ENCODE measurements around the gene CERS6. TPM values are rescaled to one million over a fixed set of nuclear protein-coding genes. Genes with fewer than 3 reads are reported as not detected.

The CERS6 gene
- total RNA-seq, 4 donors from 2014 or later, result 42.3 to 62.1 (median 50.6) TPM

DNA sequence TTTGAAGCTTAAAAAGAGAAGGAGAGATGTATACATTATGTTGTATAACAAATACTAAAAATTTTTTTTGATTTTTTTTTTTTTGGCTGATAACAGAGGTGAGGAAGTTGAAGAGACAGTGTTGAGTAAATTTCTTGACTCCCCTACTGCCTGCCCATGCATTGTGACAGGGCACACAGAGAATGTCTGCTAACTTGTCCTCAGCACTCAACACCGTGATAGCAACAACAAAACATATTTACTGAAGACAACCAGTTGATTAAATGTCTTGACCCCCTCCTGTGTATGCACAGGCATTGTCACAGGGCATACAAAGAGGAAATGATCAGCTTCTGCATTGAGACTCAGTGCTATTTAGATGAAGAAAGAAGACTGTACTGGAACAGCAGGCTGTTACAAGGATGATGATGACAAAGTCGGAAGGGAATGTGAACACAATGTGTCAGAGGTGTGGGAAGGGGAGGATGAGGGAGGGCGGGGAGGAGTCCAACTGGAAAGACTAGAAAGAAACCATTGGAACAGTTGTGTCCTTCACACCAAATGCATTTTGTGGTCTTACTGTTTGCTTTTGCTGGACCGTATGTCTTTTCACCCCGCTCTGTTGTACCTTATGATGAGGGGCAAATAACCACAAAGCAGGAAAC, 89.5 kb downstream of the CERS6 start:
- Histone ChIP-seq H3K9me3 (no peaks in the 10 kb centered on the region), H3K27ac (no peak overlapping the region), H3K27me3 (no peaks in the 10 kb centered on the region), H3K4me1 (peaks cover 0 to 27% (median 7%) of the 10 kb centered on the region in 4 donors), H3K36me3 (no peaks in the 10 kb centered on the region), H3K4me3 (no peak overlapping the region)
- in situ Hi-C loops (cut with MboI; ENCODE audit: low pct_ligation_motif_present in 1 of 4, low pct_unique_long_range_greater_than_20kb in 1 of 4, low sequenced_read_pairs in 3 of 4) (no loop called here), intact Hi-C loops (cut with DNase I; ENCODE audit: low total_unique reads) (no loop called here)
- no peak for DNase-seq
- 82 to 85% methylated on average over 5 of the region's 5 CpGs for WGBS, 2 donors (ENCODE audit: low coverage in 1 of 2)
- no peak for TF ChIP-seq EP300 (IDR thresholded peaks at IDR 0.05; ENCODE audit: low read depth)
- TF ChIP-seq POLR2AphosphoS5 (IDR thresholded peaks at IDR 0.05), result no peak
- TF ChIP-seq, protein P1, sequence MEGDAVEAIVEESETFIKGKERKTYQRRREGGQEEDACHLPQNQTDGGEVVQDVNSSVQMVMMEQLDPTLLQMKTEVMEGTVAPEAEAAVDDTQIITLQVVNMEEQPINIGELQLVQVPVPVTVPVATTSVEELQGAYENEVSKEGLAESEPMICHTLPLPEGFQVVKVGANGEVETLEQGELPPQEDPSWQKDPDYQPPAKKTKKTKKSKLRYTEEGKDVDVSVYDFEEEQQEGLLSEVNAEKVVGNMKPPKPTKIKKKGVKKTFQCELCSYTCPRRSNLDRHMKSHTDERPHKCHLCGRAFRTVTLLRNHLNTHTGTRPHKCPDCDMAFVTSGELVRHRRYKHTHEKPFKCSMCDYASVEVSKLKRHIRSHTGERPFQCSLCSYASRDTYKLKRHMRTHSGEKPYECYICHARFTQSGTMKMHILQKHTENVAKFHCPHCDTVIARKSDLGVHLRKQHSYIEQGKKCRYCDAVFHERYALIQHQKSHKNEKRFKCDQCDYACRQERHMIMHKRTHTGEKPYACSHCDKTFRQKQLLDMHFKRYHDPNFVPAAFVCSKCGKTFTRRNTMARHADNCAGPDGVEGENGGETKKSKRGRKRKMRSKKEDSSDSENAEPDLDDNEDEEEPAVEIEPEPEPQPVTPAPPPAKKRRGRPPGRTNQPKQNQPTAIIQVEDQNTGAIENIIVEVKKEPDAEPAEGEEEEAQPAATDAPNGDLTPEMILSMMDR (IDR thresholded peaks at IDR 0.05), result no peak
- no peak for TF ChIP-seq POLR2A (IDR thresholded peaks at IDR 0.05)

GRCh38 chr2:168550670-168551069, 94.6 kb downstream of the CERS6 start:
- no peaks in the 10 kb centered on the region for H3K9me3 ChIP-seq
- in situ Hi-C loops (cut with MboI; ENCODE audit: low pct_ligation_motif_present in 1 of 4, low pct_unique_long_range_greater_than_20kb in 1 of 4, low sequenced_read_pairs in 3 of 4), result no loop called here
- no peaks in the 10 kb centered on the region for H3K36me3 ChIP-seq
- 81% methylated on average over 5 of the region's 5 CpGs; no CpG with 5 or more reads in 1 of the 2 donors for WGBS, 2 donors (ENCODE audit: low coverage in 1 of 2)
- intact Hi-C loops (cut with DNase I; ENCODE audit: low total_unique reads), result no loop called here
- no peaks in the 10 kb centered on the region for H3K27me3 ChIP-seq
- TF ChIP-seq EP300 (IDR thresholded peaks at IDR 0.05; ENCODE audit: low read depth) (no peak), POLR2A (IDR thresholded peaks at IDR 0.05) (no peak), POLR2AphosphoS5 (IDR thresholded peaks at IDR 0.05) (no peak)
- TF ChIP-seq, protein P1 (IDR thresholded peaks at IDR 0.05), result no peak
- H3K4me1 ChIP-seq, result peaks cover 0 to 4% (median 0%) of the 10 kb centered on the region in 4 donors
- DNase-seq, result no peak
- H3K27ac ChIP-seq, result no peak overlapping the region
- H3K4me3 ChIP-seq, result no peak overlapping the region

DNA sequence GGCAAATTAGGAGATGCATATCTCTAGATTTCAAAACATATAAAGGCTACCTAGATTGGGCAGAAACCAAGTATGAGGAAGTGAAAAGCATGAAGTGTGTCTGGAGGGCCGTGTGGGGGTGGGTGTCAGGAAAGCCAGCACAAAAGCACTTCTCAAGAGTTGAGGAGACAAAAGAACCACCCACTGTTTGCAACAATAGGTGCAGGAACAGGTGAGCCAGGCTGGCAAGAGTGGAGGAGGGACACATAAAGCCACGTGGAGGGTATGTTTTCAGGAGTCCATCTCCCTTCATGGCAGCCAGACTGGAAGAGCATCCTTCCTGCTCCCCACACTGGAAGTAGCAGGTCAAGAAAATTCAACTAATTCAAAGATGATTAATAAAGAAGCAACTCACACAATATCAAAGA, 96.4 kb downstream of the CERS6 start:
- H3K4me1 ChIP-seq, result peaks cover 0 to 4% (median 0%) of the 10 kb centered on the region in 4 donors
- WGBS, 2 donors (ENCODE audit: low coverage in 1 of 2), result 71 to 75% methylated on average over 1 to 2 of the region's 2 CpGs
- no peak overlapping the region for H3K27ac ChIP-seq
- no peak for DNase-seq
- no peaks in the 10 kb centered on the region for H3K9me3 ChIP-seq
- H3K4me3 ChIP-seq, result no peak overlapping the region
- intact Hi-C loops (cut with DNase I; ENCODE audit: low total_unique reads) (no loop called here), in situ Hi-C loops (cut with MboI; ENCODE audit: low pct_ligation_motif_present in 1 of 4, low pct_unique_long_range_greater_than_20kb in 1 of 4, low sequenced_read_pairs in 3 of 4) (no loop called here)
- no peaks in the 10 kb centered on the region for H3K27me3 ChIP-seq
- H3K36me3 ChIP-seq, result no peaks in the 10 kb centered on the region
- TF ChIP-seq, protein P1 (IDR thresholded peaks at IDR 0.05), result no peak

DNA sequence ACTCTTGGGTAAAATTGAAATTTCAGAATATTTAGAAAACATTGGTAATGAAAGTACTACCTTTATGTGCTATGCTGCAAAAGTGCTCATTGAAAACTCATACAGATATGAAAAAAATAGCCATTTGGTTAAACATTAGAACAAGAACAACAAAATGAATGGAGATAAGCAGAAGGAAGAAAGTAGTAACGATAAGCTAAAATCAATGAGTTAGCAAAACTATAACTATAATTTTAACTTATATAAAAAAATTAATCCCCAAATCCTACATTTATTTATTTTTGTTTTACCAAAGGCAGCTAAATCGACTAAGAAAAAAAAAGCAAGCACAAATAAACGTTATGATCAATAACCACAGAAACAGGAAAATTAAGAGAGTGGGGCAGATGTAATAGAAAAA, 99.2 kb downstream of the CERS6 start:
- DNase-seq, result no peak
- 49 to 69% methylated on average over 3 of the region's 3 CpGs for WGBS, 2 donors (ENCODE audit: low coverage in 1 of 2)
- Histone ChIP-seq H3K4me3 (no peak overlapping the region), H3K36me3 (no peaks in the 10 kb centered on the region), H3K9me3 (no peaks in the 10 kb centered on the region), H3K27me3 (no peaks in the 10 kb centered on the region), H3K4me1 (peaks cover 0 to 4% (median 0%) of the 10 kb centered on the region in 4 donors), H3K27ac (no peak overlapping the region)
- in situ Hi-C loops (cut with MboI; ENCODE audit: low pct_ligation_motif_present in 1 of 4, low pct_unique_long_range_greater_than_20kb in 1 of 4, low sequenced_read_pairs in 3 of 4) (no loop called here), intact Hi-C loops (cut with DNase I; ENCODE audit: low total_unique reads) (no loop called here)
- TF ChIP-seq POLR2AphosphoS5 (IDR thresholded peaks at IDR 0.05) (no peak), EP300 (IDR thresholded peaks at IDR 0.05; ENCODE audit: low read depth) (no peak), POLR2A (IDR thresholded peaks at IDR 0.05) (no peak)
- TF ChIP-seq, protein P1 (IDR thresholded peaks at IDR 0.05), result no peak

Measured in transverse colon (tissue), 4 donors.